NCI-H146 (cell line): ENCODE measurements around the gene PKM.
A peak's percentile ranks its signal among the peaks of the same experiment; 100 is the strongest.

Experiments
- DNase-seq: peaks from one replicate; lab custom pipeline; 2025; lab: John Stamatoyannopoulos, UW

The PKM gene

GRCh38 chr15:72155635-72156616 lies 75.1 kb downstream of the PKM start:
- peak; percentile 76 for DNase-seq

GRCh38 chr15:72155003-72155621 lies 75.9 kb downstream of the PKM start:
- DNase-seq: peak; percentile 30

GRCh38 chr15:72154316-72154715 lies 76.7 kb downstream of the PKM start:
- DNase-seq: no peak

- DNase-seq: no peak
Measured at GRCh38 chr15:72153269-72154000, 77.6 kb downstream of the PKM start.
